GM18519 (cell line): Measurements from ENCODE around the gene TSPAN1.

Source experiments
- ATAC-seq: cut with Tn5 transposase; IDR thresholded peaks from one replicate; pipeline ENCODE4 v1.9.1; 2021; ENCODE audit warnings: mild to moderate bottlenecking, moderate library complexity; ENCODE audit not compliant: unreplicated experiment, low FRiP score

Gene TSPAN1

DNA sequence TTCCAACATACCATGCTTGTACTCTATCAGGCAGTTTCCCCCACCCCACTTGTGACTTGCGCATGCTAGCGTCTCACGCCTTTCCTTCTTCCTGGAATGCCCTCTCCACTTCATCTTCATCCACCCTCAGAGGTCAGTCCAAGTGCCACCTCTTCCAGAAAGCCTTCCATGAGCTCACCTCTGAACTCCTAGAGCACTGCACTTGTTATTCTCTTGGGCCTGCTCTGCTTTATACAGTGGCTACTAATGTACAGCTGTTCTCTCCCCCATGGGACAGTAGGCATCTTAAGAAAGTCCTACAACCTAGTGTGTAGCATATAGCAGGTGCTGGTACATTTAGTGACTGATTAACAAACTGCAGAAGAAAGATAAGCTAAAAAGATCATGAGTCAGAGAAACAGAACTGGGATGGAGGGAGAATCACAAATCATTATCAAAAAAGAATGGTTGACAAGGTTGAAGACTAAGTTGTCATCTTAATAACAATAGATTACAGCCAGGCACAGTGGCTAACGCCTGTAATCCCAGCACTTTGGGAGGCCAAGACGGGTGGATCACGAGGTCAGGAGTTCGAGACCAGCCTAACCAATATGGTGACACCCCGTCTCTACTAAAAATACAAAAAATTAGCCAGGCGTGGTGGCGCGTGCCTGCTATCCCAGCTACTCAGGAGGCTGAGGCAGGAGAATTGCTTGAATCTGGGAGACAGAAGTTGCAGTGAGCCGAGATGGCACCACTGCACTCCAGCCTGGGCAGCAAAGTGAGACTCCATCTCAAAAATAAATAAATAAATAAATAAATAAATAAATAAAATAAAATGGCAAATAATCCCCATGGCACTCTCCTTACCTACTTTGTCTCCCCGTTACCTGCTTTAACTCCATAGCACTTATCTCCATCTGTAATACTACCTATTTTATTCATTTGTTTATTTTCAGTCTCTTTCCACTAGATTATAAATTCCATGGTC lies 16.3 kb upstream of the TSPAN1 start:
- no peak for ATAC-seq

DNA sequence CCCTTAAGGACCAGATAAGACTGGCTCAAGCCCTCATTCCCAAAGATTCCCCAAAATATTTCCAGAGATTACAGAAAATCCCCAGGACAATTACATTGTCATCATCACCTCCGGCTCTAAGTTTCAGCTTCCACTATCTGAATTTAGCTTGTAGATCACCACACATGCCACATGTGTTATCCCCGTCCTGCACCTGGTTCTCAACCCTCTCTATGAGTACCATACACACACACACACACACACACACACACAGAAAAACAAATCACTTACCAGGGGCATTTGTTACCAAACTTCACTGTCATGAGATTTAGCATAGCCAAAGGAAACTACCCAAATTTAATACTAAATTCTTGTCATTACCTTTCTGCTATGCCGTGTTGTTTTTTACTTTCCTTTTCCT lies 15.4 kb upstream of the TSPAN1 start:
- ATAC-seq: no peak

DNA sequence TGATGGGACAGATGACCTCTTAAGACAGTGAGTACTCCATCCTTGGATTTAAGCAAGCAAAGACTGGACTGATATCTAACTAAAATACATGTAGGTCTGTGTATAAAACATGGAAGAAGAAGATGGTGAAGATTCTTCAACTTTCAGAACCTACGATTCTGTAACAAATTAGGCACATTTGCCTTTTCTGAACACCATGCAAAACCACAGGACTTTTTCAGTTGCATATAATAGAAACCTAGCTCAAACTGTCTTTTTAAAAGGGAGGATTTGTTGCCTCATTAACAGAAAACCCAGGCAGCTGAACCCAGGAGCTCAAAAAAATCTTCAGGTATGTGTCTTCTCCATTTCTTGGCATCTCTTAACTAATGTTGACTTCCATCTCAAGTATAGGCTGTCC lies 14.7 kb upstream of the TSPAN1 start:
- no peak for ATAC-seq

DNA sequence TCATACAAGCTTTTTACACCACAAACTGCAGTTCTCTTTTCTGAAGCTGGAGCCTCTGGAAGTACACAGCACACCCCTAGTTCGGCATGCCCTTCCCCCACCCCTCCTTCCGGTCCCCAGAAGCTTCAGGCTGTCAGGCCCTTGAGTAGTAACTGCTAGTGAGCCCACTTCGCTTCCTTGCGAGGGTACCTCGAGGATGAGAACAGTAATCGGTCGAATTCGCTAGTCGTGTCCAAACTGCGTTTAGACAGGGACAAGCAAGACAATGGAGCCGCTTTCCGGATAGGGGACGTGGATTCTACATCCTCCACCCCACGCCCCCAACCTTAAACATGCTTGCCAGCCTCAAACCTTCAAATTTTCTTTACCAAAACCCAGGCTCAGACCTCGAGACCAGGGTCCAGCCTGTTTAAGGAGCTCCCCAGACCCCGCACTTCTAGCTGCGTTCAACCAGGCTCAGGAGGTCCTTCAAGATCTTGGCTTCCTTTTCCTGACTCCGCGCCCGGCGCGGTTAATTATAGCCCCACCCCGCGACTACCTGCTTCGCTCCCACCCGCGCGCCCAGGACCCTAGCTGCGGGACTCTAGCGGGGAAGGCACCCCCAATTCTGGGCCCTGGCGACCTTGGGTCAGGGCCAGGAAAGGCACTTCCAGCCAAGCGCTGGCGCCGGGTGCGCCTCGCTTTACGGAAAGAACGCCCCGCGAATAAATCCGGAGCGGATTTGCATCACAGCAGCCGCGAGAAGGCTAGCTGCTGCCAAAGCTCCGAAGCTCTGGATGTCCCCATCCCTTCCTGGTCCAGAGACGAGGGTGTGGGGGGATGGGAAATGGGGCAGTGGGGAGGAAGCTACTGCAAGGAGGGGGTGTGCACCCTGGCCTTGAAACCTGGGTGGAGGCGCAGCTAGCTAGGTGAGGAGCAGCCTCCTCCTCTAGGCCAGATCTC lies 8.1 kb upstream of the TSPAN1 start:
- ATAC-seq: no peak

DNA sequence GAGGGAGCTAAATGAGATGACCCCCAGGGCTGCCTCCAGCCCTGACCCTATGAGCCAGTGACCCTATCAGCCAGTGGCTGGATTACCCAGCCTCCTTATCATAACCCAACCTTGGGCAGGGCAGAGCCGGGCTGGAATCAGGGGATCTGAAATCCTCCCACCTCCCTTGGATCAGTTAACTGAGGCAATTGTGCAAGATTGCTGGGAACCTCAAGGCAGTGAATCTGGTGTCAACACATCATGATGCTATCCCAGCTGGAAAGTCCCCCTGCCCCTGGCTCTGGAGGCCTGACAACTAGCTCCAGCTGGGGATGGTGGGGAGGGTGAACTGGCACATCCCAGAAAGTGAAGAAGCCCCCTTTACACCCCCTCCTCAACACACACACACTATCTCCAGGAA lies 6.4 kb upstream of the TSPAN1 start:
- ATAC-seq: no peak

DNA sequence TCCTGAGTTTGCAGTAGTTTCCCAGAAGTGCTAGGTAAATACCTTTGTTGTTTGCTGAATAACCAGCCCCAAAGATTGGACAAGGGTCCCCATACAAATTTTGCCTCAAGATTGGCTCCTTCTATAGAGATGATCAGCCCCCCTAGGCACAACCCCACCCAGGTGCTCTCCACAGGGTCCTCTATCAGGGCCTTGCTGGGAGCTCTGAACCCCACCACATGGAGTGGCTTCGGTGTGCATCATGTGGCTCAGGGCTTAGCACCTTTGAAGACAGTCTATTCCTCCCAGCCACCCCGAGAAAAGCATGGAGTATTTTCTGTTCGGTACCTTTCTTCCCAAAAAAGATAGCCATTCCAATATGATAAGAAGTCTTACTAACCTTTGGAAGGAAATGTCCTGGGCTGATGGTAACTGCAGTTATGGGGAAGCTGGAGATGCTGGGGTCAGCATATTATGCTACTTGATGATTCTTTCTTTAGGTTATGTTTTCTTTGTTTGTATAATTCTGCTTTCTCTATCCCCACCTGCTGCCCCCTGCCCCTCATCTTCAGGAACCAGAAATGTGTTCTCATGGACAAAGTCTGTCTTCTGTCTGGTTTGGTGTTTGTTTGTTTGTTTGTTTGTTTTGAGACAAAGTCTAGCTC lies 5.0 kb upstream of the TSPAN1 start:
- no peak for ATAC-seq

DNA sequence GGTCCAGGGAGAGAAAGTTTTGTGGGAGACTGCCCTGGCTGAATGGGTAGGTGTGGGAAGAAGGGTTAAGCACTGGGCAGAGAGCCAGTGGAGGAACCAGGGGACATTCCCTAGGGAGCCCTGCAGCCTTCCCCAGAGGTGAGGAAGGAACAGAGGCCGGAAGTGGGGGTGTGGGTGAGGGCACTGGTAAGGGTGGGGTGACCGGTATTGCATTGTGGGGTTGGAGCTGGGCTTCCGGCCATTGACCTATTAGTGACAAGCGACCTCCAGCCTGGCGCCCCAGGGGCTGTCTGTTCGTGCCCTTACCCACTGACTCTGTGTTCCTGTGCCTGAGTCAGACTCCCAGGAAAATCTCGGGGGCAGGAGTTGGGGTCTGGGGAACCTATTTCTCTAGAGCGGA lies 3.5 kb upstream of the TSPAN1 start:
- no peak for ATAC-seq

DNA sequence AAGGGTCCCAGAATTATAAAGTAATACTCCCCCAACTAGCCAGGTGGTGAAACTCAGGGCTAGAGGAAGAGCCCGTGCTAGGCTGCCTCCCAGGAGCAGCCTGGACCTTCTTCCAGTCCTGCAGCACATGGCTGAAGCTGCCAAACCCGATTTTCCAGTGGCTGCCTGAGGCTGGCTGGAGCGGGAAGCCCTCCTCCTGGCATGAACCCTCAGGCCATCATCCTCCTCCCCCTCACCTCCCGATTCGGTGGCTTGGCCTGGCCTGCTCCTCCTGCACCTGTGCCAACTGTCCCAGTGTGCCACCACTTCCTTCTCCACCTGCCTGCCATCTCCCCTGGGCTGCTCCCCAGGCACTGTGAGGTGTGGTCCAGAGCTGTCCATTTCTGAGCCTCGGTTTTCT lies 3.0 kb upstream of the TSPAN1 start:
- ATAC-seq: no peak

DNA sequence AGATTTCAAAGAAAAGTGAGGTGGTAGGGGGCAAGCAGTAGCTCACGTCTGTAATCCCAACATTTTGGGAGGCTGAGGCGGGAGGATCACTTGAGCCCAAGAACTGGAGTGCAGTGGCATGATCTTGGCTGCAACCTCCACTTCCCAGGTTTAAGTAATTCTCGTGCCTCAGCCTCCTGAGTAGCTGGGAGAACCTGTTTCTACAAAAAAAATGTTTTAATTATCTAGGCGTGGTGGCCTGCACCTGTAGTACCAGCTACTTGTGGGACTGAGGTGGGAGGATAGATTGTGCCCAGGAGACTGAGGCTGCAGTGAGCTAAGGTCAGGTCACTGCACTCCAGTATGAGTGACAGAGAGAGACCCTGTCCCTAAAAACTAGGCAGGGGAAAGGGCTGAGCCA lies 2.6 kb upstream of the TSPAN1 start:
- ATAC-seq: no peak

DNA sequence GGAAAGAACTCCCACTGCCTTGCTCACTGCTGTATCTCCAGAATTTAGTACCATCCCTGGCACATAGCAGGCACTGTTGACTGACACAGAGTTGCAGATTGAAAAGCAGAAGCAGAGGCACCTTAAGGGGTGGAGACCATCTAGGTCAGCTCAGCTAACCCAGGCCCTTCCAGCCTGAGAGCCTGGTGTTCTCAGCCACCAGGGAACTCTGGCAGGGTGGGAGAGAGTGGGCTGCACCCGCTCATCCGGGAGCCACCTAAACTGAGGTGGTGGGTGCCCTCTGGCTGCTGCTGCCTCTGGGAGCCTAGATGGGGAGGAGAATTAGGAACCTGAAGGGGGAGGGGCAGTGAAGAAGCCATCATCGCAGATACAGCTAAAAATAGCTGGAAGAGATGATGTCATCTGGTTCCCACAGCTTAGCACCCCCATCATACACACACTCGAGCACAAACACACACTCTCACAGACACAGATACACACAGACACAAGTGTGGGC lies 1.5 kb upstream of the TSPAN1 start:
- no peak for ATAC-seq

DNA sequence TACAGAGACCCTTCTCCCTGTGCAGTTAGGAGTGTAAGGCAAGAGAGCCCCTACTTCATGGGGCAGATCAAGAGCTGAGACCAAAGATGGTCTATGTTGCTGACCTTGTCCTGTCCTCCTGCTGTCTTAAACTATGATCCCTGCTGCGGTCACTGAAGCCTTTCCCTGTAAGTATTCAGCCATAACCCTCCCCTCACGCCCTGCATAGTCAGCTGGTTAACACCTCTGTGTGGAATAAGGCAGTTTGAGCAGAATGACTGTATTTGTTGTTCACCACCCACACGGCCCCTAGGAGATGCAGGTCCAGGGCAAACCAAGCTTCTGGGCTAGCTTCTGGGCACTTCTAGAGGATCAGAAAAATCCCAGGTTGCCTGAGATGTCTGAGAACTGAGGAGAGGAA lies 356 bp downstream of the TSPAN1 start:
- ATAC-seq: no peak

DNA sequence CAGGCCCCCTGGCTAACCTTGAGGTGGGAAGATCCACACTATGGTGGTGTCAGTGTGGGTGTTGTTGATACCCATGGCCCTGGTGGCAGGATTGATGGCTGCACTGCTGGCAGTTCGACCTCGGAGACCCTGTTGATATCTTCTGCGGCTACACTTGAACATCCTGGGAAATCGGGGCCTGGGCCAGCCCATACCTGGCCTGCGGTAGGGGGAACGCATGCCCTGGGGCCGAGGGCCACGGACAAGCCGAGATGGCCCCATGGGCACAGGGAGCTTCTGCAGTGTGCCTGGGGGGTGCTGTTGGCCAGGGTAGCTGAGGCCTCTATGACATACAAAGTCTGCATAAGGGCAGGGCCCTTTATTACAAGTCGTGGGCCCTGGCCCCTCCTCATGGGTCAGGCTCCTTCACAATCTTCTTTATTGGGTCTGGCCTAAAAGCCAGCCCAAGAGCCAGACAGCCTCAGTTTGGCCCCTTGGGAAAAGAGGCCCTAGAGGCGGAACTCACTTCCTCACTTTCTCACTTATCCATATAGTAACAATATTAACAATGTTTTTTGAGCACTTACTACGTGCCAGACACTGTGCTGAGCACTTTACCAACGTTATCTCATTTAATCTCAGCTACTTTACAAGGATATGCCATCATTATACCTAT lies 1.5 kb downstream of the TSPAN1 start, which contains the start of gene P3R3URF:
P3R3URF (minus strand) TSS at position 278 of the 655 bp plus-strand sequence; CDS start at position 261, 17 bp downstream.
- ATAC-seq: no peak

DNA sequence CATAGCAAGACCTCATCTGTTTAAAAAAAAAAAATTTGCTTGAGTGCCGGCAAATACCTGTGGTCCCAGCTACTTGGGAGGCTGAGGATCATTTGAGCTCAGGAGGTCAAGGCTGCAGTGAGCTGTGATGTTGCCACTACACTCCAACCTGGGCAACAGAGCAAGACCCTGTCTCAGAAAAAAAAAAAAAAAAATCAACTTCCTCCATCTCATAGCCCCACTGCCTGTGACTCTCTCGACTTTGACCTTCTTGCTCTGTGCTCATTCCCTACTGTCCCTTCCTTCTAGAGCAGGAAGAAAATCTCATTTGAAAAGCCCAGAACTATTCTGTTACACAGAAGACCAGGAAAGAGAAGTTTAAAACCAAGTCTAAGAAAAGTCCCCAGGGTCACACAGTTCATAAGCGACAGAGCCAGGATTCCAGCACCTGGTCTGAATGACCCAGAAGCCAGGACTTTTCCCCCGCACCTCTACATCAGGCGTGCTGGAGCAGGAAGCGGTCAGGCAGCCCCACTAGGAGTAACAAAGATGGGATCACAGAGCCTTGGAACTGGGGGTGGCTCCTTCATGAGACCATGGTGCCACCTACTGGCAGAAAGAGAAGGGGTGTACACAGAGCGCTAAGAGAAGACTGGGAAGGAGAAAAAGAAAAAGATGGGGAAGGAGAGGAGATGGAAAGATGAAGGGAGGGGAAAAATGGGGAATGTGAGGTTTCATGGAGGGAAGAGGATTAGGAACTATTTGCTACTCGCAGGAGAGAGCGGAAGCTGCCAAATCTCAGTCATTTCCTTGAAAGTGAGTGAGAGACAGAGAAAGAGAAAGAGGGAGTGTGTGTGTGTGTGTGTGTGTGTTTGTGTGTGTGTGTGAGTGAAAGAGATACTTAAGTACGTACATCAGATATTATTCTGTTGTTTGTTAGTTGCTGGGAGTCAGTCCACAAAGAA lies 4.5 kb downstream of the TSPAN1 start:
- no peak for ATAC-seq

DNA sequence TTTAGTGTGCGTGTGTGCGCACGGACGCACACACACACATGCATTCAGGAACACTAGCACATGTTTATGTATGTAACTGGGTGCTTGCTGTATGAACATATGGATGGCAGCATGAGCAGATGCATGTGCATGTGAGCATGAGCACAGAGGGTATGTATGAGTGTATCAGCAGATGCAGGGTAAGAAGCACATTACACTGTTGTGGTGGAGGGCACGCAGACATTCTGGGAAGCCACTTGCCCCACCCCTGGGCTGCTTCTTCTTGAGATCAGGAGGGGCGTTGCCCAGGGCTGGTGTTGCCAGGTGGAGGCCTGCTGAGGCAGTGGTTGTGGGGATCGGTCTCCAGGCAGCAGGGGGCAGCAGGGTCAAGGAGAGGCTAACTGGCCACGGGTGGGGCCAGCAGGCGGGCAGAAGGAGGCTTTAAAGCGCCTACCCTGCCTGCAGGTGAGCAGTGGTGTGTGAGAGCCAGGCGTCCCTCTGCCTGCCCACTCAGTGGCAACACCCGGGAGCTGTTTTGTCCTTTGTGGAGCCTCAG lies 5.3 kb downstream of the TSPAN1 start:
- ATAC-seq: no peak

DNA sequence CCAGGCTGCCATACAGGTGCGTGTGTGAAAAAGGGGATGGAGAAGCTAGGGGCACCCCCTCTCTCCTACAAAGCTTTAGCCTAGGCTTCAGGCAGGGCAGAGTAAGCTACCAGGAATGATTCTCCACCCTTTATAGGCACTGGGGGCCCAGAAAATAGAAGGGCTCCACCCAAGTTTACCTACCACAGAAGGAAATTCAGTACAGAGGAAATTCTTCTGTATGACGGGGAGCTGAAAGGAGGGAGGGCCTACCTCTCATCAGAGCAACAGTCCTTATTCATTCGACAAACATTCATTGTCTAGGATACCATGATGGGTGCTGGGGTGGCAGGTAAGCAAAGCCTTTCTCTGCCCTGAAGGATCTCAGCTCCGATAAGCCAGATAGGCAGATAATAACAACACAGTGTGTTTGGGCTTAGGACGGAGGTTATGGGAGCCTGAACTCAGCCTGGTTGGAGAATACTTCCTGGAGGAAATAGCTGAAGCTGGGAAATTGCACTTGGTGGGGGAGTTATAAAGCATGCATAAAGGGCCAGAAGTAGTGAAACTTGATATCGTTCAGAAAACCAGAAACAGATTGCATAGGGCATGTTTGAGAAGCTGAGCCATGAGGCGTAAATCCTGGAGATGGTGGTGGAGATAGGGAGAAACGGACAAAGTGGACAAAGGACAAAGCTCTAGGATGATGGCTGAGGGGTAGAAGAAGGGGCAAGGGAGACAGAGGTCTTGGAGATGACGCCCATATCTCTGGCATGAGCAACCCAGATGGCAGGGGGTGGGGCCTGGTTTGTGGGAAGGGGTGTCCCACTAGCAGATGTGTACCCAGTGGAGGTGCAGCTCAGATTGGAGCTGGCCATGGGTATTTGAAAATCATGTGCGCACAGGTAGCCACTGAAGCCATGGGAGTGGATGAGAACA lies 6.7 kb downstream of the TSPAN1 start:
- no peak for ATAC-seq

DNA sequence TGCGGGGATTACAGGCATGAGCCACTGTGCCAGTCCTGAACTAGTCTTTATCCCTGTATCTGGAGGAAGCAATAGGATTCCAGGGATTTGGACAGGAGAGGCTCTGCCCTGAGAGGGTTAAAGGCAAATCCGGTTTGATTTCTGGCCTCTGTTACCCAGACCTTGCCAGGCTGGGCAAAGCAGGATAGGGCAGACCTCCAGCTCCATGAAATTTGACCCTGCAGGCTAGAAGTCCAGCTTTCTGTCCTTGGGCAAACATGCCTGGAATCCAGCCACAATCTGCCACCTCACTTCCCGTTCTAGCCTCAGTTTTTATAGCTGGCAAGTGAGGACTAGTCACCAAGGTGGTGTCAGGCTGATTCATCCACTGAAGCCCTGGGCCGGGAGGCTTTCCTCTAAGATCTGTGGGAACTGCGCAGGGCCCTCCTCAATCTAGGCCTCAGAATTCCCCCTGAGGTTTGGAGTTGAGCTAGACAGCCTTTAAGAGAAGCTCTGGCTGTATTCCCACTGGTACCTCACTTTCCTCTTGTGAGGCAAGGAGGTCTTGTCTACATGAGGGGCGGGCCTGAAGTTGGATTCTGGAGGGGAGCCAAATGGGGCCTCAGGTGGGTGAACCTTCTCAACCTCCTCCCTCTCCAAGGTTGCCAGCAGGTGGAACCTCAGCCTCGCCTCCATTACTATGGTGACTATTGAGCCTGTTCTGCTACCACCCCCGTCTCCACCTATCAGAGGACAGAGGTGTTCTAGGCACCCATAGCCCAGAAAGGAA lies 8.4 kb downstream of the TSPAN1 start:
- no peak for ATAC-seq
